Calu3 (cell line): Measurements from ENCODE around the gene KNL1. TPM values are rescaled to one million over a fixed set of nuclear protein-coding genes. Genes with fewer than 3 reads are reported as not detected.

Experiments
- BruUV-seq: library from RNA; stranded (reverse); fragments of 400-500 nt; replicated peaks from 2 replicates; lab custom pipeline; 2021; lab: Mats Ljungman, UMichigan
- CTCF ChIA-PET: fragments of 300-600 bp; sonication (Branson Sonifier 250); formaldehyde crosslinking; loops from one replicate; lab custom pipeline; 2022; ENCODE audit warnings: antibody characterized with exemption; lab: Charles Lee
- DNase-seq: peaks from one replicate; pipeline ENCODE4 v3.0.0; 2022
- H3K27ac Mint-ChIP-seq: one replicate; pipeline ENCODE4 v1.8.0; 2022; ENCODE audit warnings: mixed read lengths; ENCODE audit not compliant: unreplicated experiment
- H3K27me3 Mint-ChIP-seq: one replicate; pipeline ENCODE4 v1.8.0; 2022; ENCODE audit warnings: mixed read lengths; ENCODE audit not compliant: unreplicated experiment
- H3K36me3 Mint-ChIP-seq: one replicate; pipeline ENCODE4 v1.8.0; 2022; ENCODE audit warnings: mild to moderate bottlenecking, moderate library complexity, mixed read lengths; ENCODE audit not compliant: insufficient read depth, unreplicated experiment
- H3K4me1 Mint-ChIP-seq: one replicate; pipeline ENCODE4 v1.8.0; 2022; ENCODE audit warnings: mild to moderate bottlenecking, low read depth, mixed read lengths; ENCODE audit not compliant: unreplicated experiment
- H3K4me3 Mint-ChIP-seq: one replicate; pipeline ENCODE4 v1.8.0; 2022; ENCODE audit warnings: mild to moderate bottlenecking, low read depth, moderate library complexity, mixed read lengths; ENCODE audit not compliant: unreplicated experiment
- H3K9me3 Mint-ChIP-seq: one replicate; pipeline ENCODE4 v1.8.0; 2022; ENCODE audit warnings: low read depth, mixed read lengths; ENCODE audit not compliant: unreplicated experiment
- CTCF ChIP-seq: fragments of 200-600 bp; IDR thresholded peaks from one replicate; pipeline ENCODE4 v1.8.0; 2022; ENCODE audit warnings: antibody characterized with exemption; ENCODE audit not compliant: unreplicated experiment
- intact Hi-C: fragments of 100-400 bp; cut with micrococcal nuclease; formaldehyde crosslinking; loops from one replicate; pipeline ENCODE4 v1.10.0; 2022; ENCODE audit not compliant: unreplicated experiment
- total RNA-seq: library from RNA; stranded (reverse); gene quantifications from 2 replicates; pipeline ENCODE4 v1.2.3, GENCODE V29; 2022

Gene KNL1
- total RNA-seq, 1 experiment from 2014 or later: 19.0 TPM

GRCh38 chr15:40593165-40593564, 884 bp upstream of the KNL1 start:
- Mint-ChIP-seq H3K36me3 (peaks cover 23% of the 10 kb centered on the region), H3K4me1 (peaks cover 20% of the 10 kb centered on the region), H3K27me3 (no peaks in the 10 kb centered on the region), H3K9me3 (no peaks in the 10 kb centered on the region), H3K27ac (no peak overlapping the region), H3K4me3 (no peak overlapping the region)
- no peak for DNase-seq
- TF ChIP-seq CTCF: no peak
- CTCF ChIA-PET: interaction anchor here (0.6 kb wide), 1 partner anchor 73 kb away, joined by 3 read pairs; no protein-coding TSS in a partner anchor
- no TSS peak for BruUV-seq
- intact Hi-C loops: no loop called here

- Mint-ChIP-seq H3K9me3 (no peaks in the 10 kb centered on the region), H3K27me3 (no peaks in the 10 kb centered on the region), H3K4me1 (peaks cover 17% of the 10 kb centered on the region), H3K36me3 (peaks cover 23% of the 10 kb centered on the region), H3K27ac (peak overlapping the region; percentile 99), H3K4me3 (peak overlapping the region; percentile 97)
- BruUV-seq: no TSS peak
- no peak for TF ChIP-seq CTCF
- CTCF ChIA-PET: no interaction called here
- DNase-seq: peak; percentile 48
- intact Hi-C loops: no loop called here
Observed at GRCh38 chr15:40594429-40594836, 384 bp downstream of the KNL1 start.

- CTCF ChIA-PET: no interaction called here
- no TSS peak for BruUV-seq
- intact Hi-C loops: no loop called here
- Mint-ChIP-seq H3K27me3 (no peaks in the 10 kb centered on the region), H3K9me3 (no peaks in the 10 kb centered on the region), H3K4me1 (peaks cover 9% of the 10 kb centered on the region), H3K36me3 (peaks cover 17% of the 10 kb centered on the region), H3K4me3 (peak overlapping the region; percentile 97), H3K27ac (no peak overlapping the region)
- TF ChIP-seq CTCF: no peak
- DNase-seq: no peak
Observed at GRCh38 chr15:40595219-40595618, 1.2 kb downstream of the KNL1 start.

- Mint-ChIP-seq H3K27ac (no peak overlapping the region), H3K27me3 (no peaks in the 10 kb centered on the region), H3K4me1 (peaks cover 5% of the 10 kb centered on the region), H3K4me3 (no peak overlapping the region), H3K9me3 (no peaks in the 10 kb centered on the region), H3K36me3 (peaks cover 14% of the 10 kb centered on the region)
- CTCF ChIA-PET: no interaction called here
- BruUV-seq: no TSS peak
- intact Hi-C loops: no loop called here
- no peak for TF ChIP-seq CTCF
- no peak for DNase-seq
Observed at GRCh38 chr15:40595773-40596172, 1.7 kb downstream of the KNL1 start.
